Midbrain (tissue), 1 donor: ENCODE data around the gene RTN1.
A peak's percentile ranks its signal among the peaks of the same experiment; 100 is the strongest.

Experiments used
- DNase-seq: peaks from one replicate; lab custom pipeline; 2025; lab: John Stamatoyannopoulos, UW

RTN1 gene

GRCh38 chr14:59629444-59630287 is 240.9 kb downstream of the RTN1 start:
- DNase-seq = no peak

- DNase-seq = no peak
Measured at GRCh38 chr14:59627011-59627520, 243.5 kb downstream of the RTN1 start.

GRCh38 chr14:59622631-59623030 is 247.9 kb downstream of the RTN1 start:
- DNase-seq = no peak

GRCh38 chr14:59619061-59619460 is 251.5 kb downstream of the RTN1 start:
- DNase-seq = no peak

GRCh38 chr14:59601056-59601455 is 269.5 kb downstream of the RTN1 start:
- DNase-seq = no peak

GRCh38 chr14:59600211-59600945 is 270.2 kb downstream of the RTN1 start:
- no peak for DNase-seq

GRCh38 chr14:59595071-59595470 is 275.5 kb downstream of the RTN1 start:
- no peak for DNase-seq

- DNase-seq = no peak
Measured at GRCh38 chr14:59591641-59592370, 278.8 kb downstream of the RTN1 start.

GRCh38 chr14:59588101-59588500 is 282.5 kb downstream of the RTN1 start:
- DNase-seq = no peak

GRCh38 chr14:59585891-59586554 is 284.6 kb downstream of the RTN1 start:
- DNase-seq = no peak

GRCh38 chr14:59583755-59584154 is 286.8 kb downstream of the RTN1 start:
- DNase-seq = no peak

- no peak for DNase-seq
Measured at GRCh38 chr14:59582845-59583509, 287.6 kb downstream of the RTN1 start.

GRCh38 chr14:59582161-59582560 is 288.4 kb downstream of the RTN1 start:
- no peak for DNase-seq

GRCh38 chr14:59580911-59581310 is 289.7 kb downstream of the RTN1 start:
- no peak for DNase-seq

- peak; percentile 79 for DNase-seq
Measured at GRCh38 chr14:59576332-59577294, 294.0 kb downstream of the RTN1 start, which contains the start of gene CCDC175. Gene CCDC175, minus strand, starts transcription at chr14:59576812. Its CDS starts 37 bp downstream, at chr14:59576775.

GRCh38 chr14:59570122-59570521 is 300.5 kb downstream of the RTN1 start:
- no peak for DNase-seq

GRCh38 chr14:59566725-59567124 is 303.9 kb downstream of the RTN1 start:
- no peak for DNase-seq

- no peak for DNase-seq
Measured at GRCh38 chr14:59566296-59566695, 304.3 kb downstream of the RTN1 start.

GRCh38 chr14:59565087-59565486 is 305.5 kb downstream of the RTN1 start:
- no peak for DNase-seq

GRCh38 chr14:59564366-59564765 is 306.2 kb downstream of the RTN1 start:
- no peak for DNase-seq
